Upper lobe of left lung (tissue), 6 donors: ENCODE data around the gene SIK3. TPM values are rescaled to one million over a fixed set of nuclear protein-coding genes. Genes with fewer than 3 reads are reported as not detected.

Experiments
- ATAC-seq, 2 donors: fragments of 200-7000 bp; cut with Tn5 transposase; one replicate each; pipeline ENCODE4 v1.9.1; 2022; ENCODE audit warnings: mild to moderate bottlenecking in 2 of 2, moderate library complexity in 2 of 2; ENCODE audit not compliant: low FRiP score in 2 of 2
- DNase-seq, 2 donors: peaks; one replicate each; pipeline ENCODE4 v3.0.0-alpha.2; 2019 to 2020
- H3K27ac ChIP-seq, 4 donors: fragments of 200-600 bp; sonication (generic); one replicate each; pipeline ENCODE4 v1.5.1; 2016 to 2019
- H3K27me3 ChIP-seq, 4 donors: fragments of 200-600 bp; sonication (generic); one replicate each; pipeline ENCODE4 v1.5.1; 2017 to 2019
- H3K36me3 ChIP-seq, 4 donors: fragments of 200-600 bp; sonication (generic); one replicate each; pipeline ENCODE4 v1.5.1; 2016 to 2019
- H3K4me1 ChIP-seq, 4 donors: fragments of 200-600 bp; sonication (generic); one replicate each; pipeline ENCODE4 v1.5.1; 2018 to 2019
- H3K4me3 ChIP-seq, 4 donors: fragments of 200-600 bp; sonication (generic); one replicate each; pipeline ENCODE4 v1.5.1; 2017 to 2019; ENCODE audit warnings: mild to moderate bottlenecking in 2 of 4, moderate library complexity in 1 of 4
- H3K9me3 ChIP-seq, 4 donors: fragments of 200-600 bp; sonication (generic); one replicate each; pipeline ENCODE4 v1.5.1; 2018 to 2019
- EP300 ChIP-seq, 4 donors: sonication (generic); formaldehyde crosslinking; IDR thresholded peaks; one replicate each; pipeline ENCODE4 v1.5.1; 2017; ENCODE audit warnings: antibody characterized with exemption in 4 of 4, control low read depth in 2 of 4
- POLR2A ChIP-seq, 4 donors: fragments of 450-650 bp; IDR thresholded peaks; one replicate each; pipeline ENCODE4 v1.5.1; 2016 to 2017; ENCODE audit warnings: antibody characterized with exemption in 4 of 4, mild to moderate bottlenecking in 2 of 4
- POLR2AphosphoS5 ChIP-seq, 2 donors: sonication (generic); formaldehyde crosslinking; IDR thresholded peaks; one replicate each; pipeline ENCODE4 v1.5.1; 2017; ENCODE audit warnings: antibody characterized with exemption in 2 of 2
- WGBS, 2 donors: methylation state at CpG; one replicate each; pipeline ENCODE4 v1.1.5; 2017 to 2018; 5-methylcytosine and 5-hydroxymethylcytosine counted together
- total RNA-seq, 6 donors: library from RNA; depleted of rRNA in 4 of 6; stranded (reverse); fragments of >200 nt in 4 of 6; gene quantifications; one replicate each; pipeline versions ENCODE4 v1.1.0 to v1.2.1, GENCODE V29; 2016 to 2021
- TF ChIP-seq, protein P1 (sequence below), 6 experiments: fragments of 450-650 bp in 4 of 6; fragments of 200-600 bp in 2 of 6; sonication (generic) in 2 of 6; IDR thresholded peaks; one replicate each; pipeline ENCODE4 v1.5.1; 2016 to 2019; ENCODE audit warnings: antibody characterized with exemption in 6 of 6
- donor health status: DM: no; HTN: no; CAD: no; lungs with moderate emphysema.
- donor health status: DM: no; HTN: yes; CAD: no; lungs with severe emphysema.

SIK3 gene
- total RNA-seq, 6 donors from 2014 or later: 26.9 to 115 (median 43.7) TPM

DNA sequence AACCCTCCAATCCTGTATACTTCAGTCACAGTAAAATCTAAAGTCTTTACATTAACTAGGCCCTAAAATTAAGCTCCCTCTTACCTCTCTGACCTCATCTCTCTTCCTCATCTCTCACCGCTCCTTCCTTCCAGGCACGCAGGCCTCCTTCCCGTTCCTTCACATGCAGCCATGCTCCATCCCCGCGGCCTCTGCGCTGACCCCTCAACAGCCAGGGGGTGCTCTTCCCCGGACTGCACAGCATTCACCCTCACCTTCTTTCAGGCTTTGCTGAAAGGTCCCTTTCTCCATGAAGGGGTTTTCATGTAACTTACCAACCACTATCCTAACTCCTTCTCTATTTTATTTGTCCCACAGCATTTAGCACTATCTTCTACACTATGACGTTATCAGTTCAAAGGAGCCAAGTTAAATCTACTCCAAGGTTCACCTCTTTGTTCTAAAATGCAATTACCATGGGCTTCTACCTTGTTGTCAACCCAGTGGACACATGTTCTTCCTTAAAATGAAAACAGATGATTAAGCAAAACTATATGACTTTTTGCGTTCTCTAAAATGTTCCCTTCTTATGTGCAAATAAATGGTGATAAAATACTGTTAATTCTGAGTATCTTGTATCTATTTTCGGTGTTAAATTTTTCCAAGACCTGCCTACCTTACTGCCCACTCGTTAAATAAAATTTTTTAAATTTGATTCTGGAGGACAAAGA is 203.0 kb downstream of the SIK3 start:
- TF ChIP-seq POLR2A (IDR thresholded peaks at IDR 0.05) (no peak), EP300 (IDR thresholded peaks at IDR 0.05) (no peak), POLR2AphosphoS5 (IDR thresholded peaks at IDR 0.05) (no peak)
- TF ChIP-seq, protein P1, sequence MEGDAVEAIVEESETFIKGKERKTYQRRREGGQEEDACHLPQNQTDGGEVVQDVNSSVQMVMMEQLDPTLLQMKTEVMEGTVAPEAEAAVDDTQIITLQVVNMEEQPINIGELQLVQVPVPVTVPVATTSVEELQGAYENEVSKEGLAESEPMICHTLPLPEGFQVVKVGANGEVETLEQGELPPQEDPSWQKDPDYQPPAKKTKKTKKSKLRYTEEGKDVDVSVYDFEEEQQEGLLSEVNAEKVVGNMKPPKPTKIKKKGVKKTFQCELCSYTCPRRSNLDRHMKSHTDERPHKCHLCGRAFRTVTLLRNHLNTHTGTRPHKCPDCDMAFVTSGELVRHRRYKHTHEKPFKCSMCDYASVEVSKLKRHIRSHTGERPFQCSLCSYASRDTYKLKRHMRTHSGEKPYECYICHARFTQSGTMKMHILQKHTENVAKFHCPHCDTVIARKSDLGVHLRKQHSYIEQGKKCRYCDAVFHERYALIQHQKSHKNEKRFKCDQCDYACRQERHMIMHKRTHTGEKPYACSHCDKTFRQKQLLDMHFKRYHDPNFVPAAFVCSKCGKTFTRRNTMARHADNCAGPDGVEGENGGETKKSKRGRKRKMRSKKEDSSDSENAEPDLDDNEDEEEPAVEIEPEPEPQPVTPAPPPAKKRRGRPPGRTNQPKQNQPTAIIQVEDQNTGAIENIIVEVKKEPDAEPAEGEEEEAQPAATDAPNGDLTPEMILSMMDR (IDR thresholded peaks at IDR 0.05): peak in 1 of 6 experiments; percentile 17
- no peaks in the 10 kb centered on the region for H3K27me3 ChIP-seq
- no peaks in the 10 kb centered on the region for H3K4me1 ChIP-seq
- DNase-seq (peak in 1 of 2 donors; percentile 50), ATAC-seq (peak in 1 of 2 donors; percentile 62)
- peaks cover 0 to 49% (median 28%) of the 10 kb centered on the region in 4 donors for H3K36me3 ChIP-seq
- no peaks in the 10 kb centered on the region for H3K9me3 ChIP-seq
- H3K4me3 ChIP-seq: no peak overlapping the region
- H3K27ac ChIP-seq: no peak overlapping the region
- 56 to 64% methylated on average over 11 of the region's 11 CpGs for WGBS, 2 donors

DNA sequence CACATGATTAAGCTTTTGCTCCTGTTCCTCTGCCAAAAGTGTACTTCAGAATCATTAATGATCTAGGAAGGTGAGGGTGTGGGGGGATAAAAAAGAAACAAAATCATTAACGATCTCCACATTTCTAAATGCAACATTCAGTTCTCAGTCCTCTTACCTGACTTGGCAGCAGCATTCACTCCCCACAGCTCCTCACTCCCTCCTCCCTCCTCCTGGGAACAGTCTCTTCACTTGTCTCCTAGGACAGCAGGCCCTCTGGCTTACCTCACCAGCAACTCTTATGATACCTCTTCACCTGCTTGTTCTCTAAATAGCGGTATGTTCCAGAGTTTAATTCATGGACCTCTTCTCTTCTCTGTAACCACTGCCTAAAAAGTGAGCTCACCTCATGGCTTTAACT is 204.3 kb downstream of the SIK3 start:
- no peaks in the 10 kb centered on the region for H3K9me3 ChIP-seq
- no peak for TF ChIP-seq EP300 (IDR thresholded peaks at IDR 0.05)
- no peak for TF ChIP-seq POLR2AphosphoS5 (IDR thresholded peaks at IDR 0.05)
- TF ChIP-seq, protein P1 (IDR thresholded peaks at IDR 0.05): no peak
- no peak for TF ChIP-seq POLR2A (IDR thresholded peaks at IDR 0.05)
- H3K27me3 ChIP-seq: no peaks in the 10 kb centered on the region
- H3K4me3 ChIP-seq: no peak overlapping the region
- ATAC-seq (no peak), DNase-seq (no peak)
- WGBS, 2 donors: 57 to 83% methylated on average over 2 of the region's 2 CpGs
- peaks cover 0 to 49% (median 28%) of the 10 kb centered on the region in 4 donors for H3K36me3 ChIP-seq
- H3K27ac ChIP-seq: no peak overlapping the region
- peaks cover 0 to 1% (median 0%) of the 10 kb centered on the region in 4 donors for H3K4me1 ChIP-seq

DNA sequence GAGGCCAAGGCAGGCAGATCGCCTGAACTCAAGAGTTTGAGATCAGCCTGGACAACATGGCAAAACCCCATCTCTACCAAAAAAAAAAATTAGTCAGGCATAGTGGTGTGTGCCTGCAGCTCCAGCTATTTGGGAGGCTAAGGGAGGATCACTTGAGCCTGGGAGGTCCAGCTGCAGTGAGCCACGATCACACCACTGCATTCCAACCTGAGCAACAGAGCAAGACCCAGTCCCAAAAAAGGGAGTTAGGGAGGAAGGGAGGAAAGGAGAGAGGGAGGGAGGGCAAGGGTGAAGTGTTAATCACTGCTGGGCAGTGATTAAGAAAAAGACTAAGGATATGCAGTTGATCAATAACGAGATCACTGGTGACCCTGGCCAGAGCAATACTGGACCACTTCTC is 204.8 kb downstream of the SIK3 start:
- peaks cover 0 to 3% (median 0%) of the 10 kb centered on the region in 4 donors for H3K4me1 ChIP-seq
- WGBS, 2 donors: 91 to 95% methylated on average over 3 of the region's 3 CpGs
- no peaks in the 10 kb centered on the region for H3K9me3 ChIP-seq
- no peak overlapping the region for H3K27ac ChIP-seq
- no peak overlapping the region for H3K4me3 ChIP-seq
- peaks cover 0 to 49% (median 28%) of the 10 kb centered on the region in 4 donors for H3K36me3 ChIP-seq
- no peak for DNase-seq
- H3K27me3 ChIP-seq: no peaks in the 10 kb centered on the region
- no peak for TF ChIP-seq POLR2AphosphoS5 (IDR thresholded peaks at IDR 0.05)
- TF ChIP-seq POLR2A (IDR thresholded peaks at IDR 0.05): no peak
- TF ChIP-seq, protein P1 (IDR thresholded peaks at IDR 0.05): no peak
- TF ChIP-seq EP300 (IDR thresholded peaks at IDR 0.05): no peak
- ATAC-seq: no peak

DNA sequence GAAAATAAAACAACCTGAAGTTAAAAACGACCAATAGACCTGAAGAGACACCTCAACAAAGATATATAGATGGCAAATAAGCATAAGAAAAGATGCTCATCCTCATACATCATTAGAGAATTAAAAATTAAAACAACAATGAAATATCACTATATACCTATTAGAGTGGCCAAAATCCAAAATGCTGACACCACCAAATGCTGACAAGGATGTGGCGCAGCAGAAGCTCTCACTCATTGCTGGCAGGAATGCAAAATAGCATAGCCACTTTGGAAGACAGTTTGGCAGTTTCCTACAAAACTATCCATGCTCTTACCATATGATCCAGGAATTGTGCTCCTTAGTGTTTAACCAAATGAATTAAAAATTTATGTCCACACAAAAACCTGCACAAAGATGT is 205.9 kb downstream of the SIK3 start:
- H3K9me3 ChIP-seq: no peaks in the 10 kb centered on the region
- no peak overlapping the region for H3K4me3 ChIP-seq
- ATAC-seq (no peak), DNase-seq (no peak)
- 89 to 92% methylated on average over 2 of the region's 2 CpGs for WGBS, 2 donors
- H3K4me1 ChIP-seq: peaks cover 0 to 3% (median 0%) of the 10 kb centered on the region in 4 donors
- no peaks in the 10 kb centered on the region for H3K27me3 ChIP-seq
- peaks cover 0 to 49% (median 28%) of the 10 kb centered on the region in 4 donors for H3K36me3 ChIP-seq
- no peak overlapping the region for H3K27ac ChIP-seq
- no peak for TF ChIP-seq POLR2A (IDR thresholded peaks at IDR 0.05)
- no peak for TF ChIP-seq POLR2AphosphoS5 (IDR thresholded peaks at IDR 0.05)
- TF ChIP-seq, protein P1 (IDR thresholded peaks at IDR 0.05): no peak
- no peak for TF ChIP-seq EP300 (IDR thresholded peaks at IDR 0.05)

DNA sequence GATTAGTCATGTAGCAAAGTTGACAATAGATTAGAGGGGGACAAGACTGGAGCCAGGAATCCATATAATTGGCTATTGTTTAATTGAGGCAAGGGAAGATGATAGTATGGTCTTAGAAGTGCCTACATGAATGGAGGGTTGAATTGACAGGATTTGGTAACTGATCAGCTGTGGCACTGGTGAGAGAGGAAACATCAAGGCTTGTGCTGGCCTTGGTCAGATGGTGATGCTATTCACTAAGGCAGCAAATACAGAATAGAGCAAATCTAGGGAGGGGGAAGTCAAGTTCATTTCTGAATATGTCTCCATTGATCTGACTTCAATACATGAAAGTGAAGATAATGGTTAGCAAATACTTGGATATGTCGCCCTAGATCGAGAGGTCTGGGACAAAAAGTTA is 206.5 kb downstream of the SIK3 start:
- H3K9me3 ChIP-seq: no peaks in the 10 kb centered on the region
- no peak overlapping the region for H3K4me3 ChIP-seq
- no peak for ATAC-seq
- H3K4me1 ChIP-seq: peaks cover 0 to 3% (median 0%) of the 10 kb centered on the region in 4 donors
- TF ChIP-seq POLR2A (IDR thresholded peaks at IDR 0.05): no peak
- no peak for TF ChIP-seq EP300 (IDR thresholded peaks at IDR 0.05)
- TF ChIP-seq POLR2AphosphoS5 (IDR thresholded peaks at IDR 0.05): no peak
- TF ChIP-seq, protein P1 (IDR thresholded peaks at IDR 0.05): no peak
- no peak for DNase-seq
- H3K27me3 ChIP-seq: no peaks in the 10 kb centered on the region
- H3K36me3 ChIP-seq: peaks cover 0 to 45% (median 26%) of the 10 kb centered on the region in 4 donors
- no peak overlapping the region for H3K27ac ChIP-seq
- WGBS, 2 donors: 95 to 100% methylated on average over 2 of the region's 2 CpGs
